HEK293T (cell line): Measurements from ENCODE around the gene NPTXR.

Experiments
- CTCF ChIA-PET: fragments of 350-600 bp; formaldehyde crosslinking; extraction: SDS; loops from one replicate; lab custom pipeline; 2021; ENCODE audit warnings: antibody characterized with exemption, inconsistent platforms; lab: Yijun Ruan, JAX
- POLR2A ChIA-PET: fragments of 350-600 bp; formaldehyde crosslinking; extraction: SDS; loops from one replicate; lab custom pipeline; 2020; ENCODE audit warnings: antibody characterized with exemption, inconsistent platforms; lab: Yijun Ruan, JAX
- DNase-seq: peaks from one replicate; pipeline ENCODE4 v3.0.0; 2012; ENCODE audit warnings: mixed read lengths; ENCODE audit errors: extremely low spot score
- ARNT ChIP-seq: fragments of 450-650 bp; IDR thresholded peaks from 2 replicates; pipeline ENCODE4 v1.6.1; 2017; ENCODE audit warnings: mild to moderate bottlenecking
- BHLHE40 ChIP-seq: fragments of 450-650 bp; IDR thresholded peaks from 2 replicates; pipeline ENCODE4 v1.6.1; 2016; ENCODE audit warnings: mild to moderate bottlenecking, moderate library complexity, borderline replicate concordance
- CTBP1 ChIP-seq: fragments of 450-650 bp; IDR thresholded peaks from 2 replicates; pipeline ENCODE4 v1.6.1; 2016; ENCODE audit warnings: borderline replicate concordance
- ELF4 ChIP-seq: fragments of 450-650 bp; IDR thresholded peaks from 2 replicates; pipeline ENCODE4 v1.6.1; 2017; ENCODE audit warnings: antibody characterized with exemption
- FOXA1 ChIP-seq: fragments of 450-650 bp; IDR thresholded peaks from 2 replicates; pipeline ENCODE4 v1.6.1; 2016; ENCODE audit warnings: mild to moderate bottlenecking
- FOXK2 ChIP-seq: fragments of 450-650 bp; IDR thresholded peaks from 2 replicates; pipeline ENCODE4 v1.6.1; 2016; ENCODE audit warnings: mild to moderate bottlenecking
- FOXM1 ChIP-seq: fragments of 450-650 bp; IDR thresholded peaks from 2 replicates; pipeline ENCODE4 v1.6.1; 2017; ENCODE audit warnings: mild to moderate bottlenecking, borderline replicate concordance
- HDGF ChIP-seq: fragments of 450-650 bp; IDR thresholded peaks from 2 replicates; pipeline ENCODE4 v1.6.1; 2017; ENCODE audit warnings: antibody characterized with exemption, borderline replicate concordance
- L3MBTL2 ChIP-seq: fragments of 450-650 bp; conservative IDR thresholded peaks from 2 replicates; pipeline ENCODE4 v1.6.1; 2016; ENCODE audit warnings: mild to moderate bottlenecking
- LEF1 ChIP-seq: fragments of 450-650 bp; IDR thresholded peaks from 2 replicates; pipeline ENCODE4 v1.6.1; 2017; ENCODE audit warnings: mild to moderate bottlenecking, borderline replicate concordance
- NFRKB ChIP-seq: fragments of 450-650 bp; IDR thresholded peaks from 2 replicates; pipeline ENCODE4 v1.6.1; 2016; ENCODE audit warnings: mild to moderate bottlenecking, moderate library complexity
- SP1 ChIP-seq: fragments of 450-650 bp; IDR thresholded peaks from 2 replicates; pipeline ENCODE4 v1.6.1; 2017
- SUZ12 ChIP-seq: fragments of 450-650 bp; IDR thresholded peaks from 2 replicates; pipeline ENCODE4 v1.6.1; 2016; ENCODE audit warnings: mild to moderate bottlenecking
- TARDBP ChIP-seq: fragments of 450-650 bp; IDR thresholded peaks from 2 replicates; pipeline ENCODE4 v1.6.1; 2016
- ZNF384 ChIP-seq: fragments of 450-650 bp; IDR thresholded peaks from 2 replicates; pipeline ENCODE4 v1.6.1; 2016
- TF ChIP-seq, protein P1 (sequence below): fragments of 450-650 bp; IDR thresholded peaks from 2 replicates; pipeline ENCODE4 v1.6.1; 2016

The NPTXR gene

DNA sequence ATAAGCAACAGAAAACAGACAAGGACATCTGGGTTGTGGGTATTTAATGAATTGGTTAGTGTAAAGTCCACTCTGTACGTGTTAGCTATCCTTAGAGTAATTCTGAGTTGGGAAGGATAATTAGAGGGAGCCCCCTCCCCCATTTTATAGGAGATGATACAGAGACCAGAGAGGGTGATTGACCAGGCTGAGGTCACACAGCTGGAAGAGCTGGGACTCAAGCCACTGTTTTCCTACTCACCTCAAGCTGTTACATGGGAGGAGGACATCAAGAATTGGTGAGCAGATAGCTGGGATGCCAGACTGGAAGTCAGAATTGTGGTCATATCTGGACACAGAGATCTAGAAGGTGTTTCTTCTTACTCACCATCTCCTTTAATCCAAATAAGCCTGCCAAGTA is 8.7 kb upstream of the NPTXR start:
- POLR2A ChIA-PET = interaction anchor here (1.5 to 1.8 kb wide), 2 partner anchors 8 to 9 kb away, joined by 4 to 9 read pairs; partner anchors contain the start of gene NPTXR

DNA sequence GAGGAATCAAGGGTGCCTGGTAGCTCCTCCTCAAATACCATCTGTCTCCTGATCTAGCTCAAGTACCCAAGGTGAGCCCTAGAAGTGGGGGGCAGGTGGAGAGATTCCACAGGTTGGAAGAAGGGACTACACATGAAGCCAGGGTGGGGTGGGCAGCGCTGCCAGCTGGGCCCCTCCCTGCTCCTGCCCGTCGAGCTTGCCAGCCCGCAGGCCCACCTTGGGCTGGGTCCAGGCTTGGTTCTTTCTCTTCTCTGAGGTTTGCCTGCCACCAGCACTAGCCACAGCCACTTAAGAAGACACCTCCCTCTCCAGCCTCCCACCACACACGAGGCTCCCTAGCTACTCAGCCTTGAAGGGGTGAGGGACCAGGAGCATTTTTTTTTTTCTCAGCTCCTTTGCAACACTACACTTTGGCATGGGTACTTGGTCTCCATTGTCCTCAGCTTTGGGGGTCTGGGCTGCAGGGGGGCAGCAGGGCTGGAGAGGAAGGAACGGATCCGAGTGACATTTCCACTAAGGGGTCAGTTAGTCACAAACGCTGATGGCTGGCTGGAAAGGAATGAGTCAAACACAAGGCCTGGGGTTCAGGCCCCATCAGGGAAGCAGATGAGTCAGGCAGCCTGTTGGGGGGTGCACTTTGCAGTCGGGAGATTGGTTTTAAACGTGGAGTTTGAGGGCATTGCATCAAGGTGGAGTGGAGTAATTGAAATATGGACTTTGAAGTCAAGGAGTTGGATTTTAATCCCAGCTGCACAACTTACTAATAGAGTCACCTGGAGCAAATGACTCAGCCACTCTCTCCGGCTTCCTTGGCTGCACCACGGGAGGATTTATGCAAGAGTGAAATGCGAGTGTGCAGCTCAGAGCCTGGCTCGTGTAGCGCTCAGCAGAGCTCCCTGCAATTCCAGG is 7.4 kb upstream of the NPTXR start:
- no peak for DNase-seq
- CTCF ChIA-PET = interaction anchor here (1.0 kb wide), 1 partner anchor 19 kb away, joined by 3 read pairs; no protein-coding TSS in a partner anchor
- TF ChIP-seq ARNT = no peak
- TF ChIP-seq FOXA1 = no peak
- no peak for TF ChIP-seq FOXM1
- no peak for TF ChIP-seq TARDBP
- no peak for TF ChIP-seq CTBP1
- TF ChIP-seq LEF1 = no peak
- TF ChIP-seq, protein P1, sequence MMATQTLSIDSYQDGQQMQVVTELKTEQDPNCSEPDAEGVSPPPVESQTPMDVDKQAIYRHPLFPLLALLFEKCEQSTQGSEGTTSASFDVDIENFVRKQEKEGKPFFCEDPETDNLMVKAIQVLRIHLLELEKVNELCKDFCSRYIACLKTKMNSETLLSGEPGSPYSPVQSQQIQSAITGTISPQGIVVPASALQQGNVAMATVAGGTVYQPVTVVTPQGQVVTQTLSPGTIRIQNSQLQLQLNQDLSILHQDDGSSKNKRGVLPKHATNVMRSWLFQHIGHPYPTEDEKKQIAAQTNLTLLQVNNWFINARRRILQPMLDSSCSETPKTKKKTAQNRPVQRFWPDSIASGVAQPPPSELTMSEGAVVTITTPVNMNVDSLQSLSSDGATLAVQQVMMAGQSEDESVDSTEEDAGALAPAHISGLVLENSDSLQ = no peak
- no peak for TF ChIP-seq L3MBTL2
- no peak for TF ChIP-seq NFRKB
- TF ChIP-seq ELF4 = no peak
- TF ChIP-seq BHLHE40 = no peak
- no peak for TF ChIP-seq FOXK2
- POLR2A ChIA-PET = interaction anchor here (0.9 kb wide), 1 partner anchor 82 kb away, joined by 3 read pairs; no protein-coding TSS in a partner anchor

More for the DNA sequence above, 8.7 kb upstream of the NPTXR start:
- no peak for TF ChIP-seq L3MBTL2
- TF ChIP-seq SP1 = no peak
- no peak for TF ChIP-seq FOXM1
- no peak for TF ChIP-seq ARNT
- CTCF ChIA-PET = interaction anchor here (1.3 kb wide), 1 partner anchor 86 kb away, joined by 4 read pairs; no protein-coding TSS in a partner anchor
- DNase-seq = no peak

GRCh38 chr22:38850399-38850798 is 6.6 kb upstream of the NPTXR start:
- CTCF ChIA-PET = no interaction called here
- TF ChIP-seq FOXM1 = no peak
- TF ChIP-seq CTBP1 = no peak
- TF ChIP-seq BHLHE40 = no peak
- no peak for TF ChIP-seq LEF1
- no peak for TF ChIP-seq FOXK2
- TF ChIP-seq NFRKB = no peak
- TF ChIP-seq FOXA1 = no peak
- TF ChIP-seq SUZ12 = no peak
- no peak for TF ChIP-seq ARNT
- TF ChIP-seq, protein P1 = no peak
- TF ChIP-seq HDGF = no peak
- TF ChIP-seq TARDBP = no peak
- TF ChIP-seq SP1 = no peak
- TF ChIP-seq ELF4 = no peak
- TF ChIP-seq L3MBTL2 = no peak

GRCh38 chr22:38849811-38850210 is 6.0 kb upstream of the NPTXR start:
- ChIA-PET POLR2A (interaction anchor here (0.6 kb wide), 1 partner anchor 55 kb away, joined by 3 read pairs; no protein-coding TSS in a partner anchor), CTCF (no interaction called here)
- DNase-seq = no peak
- TF ChIP-seq FOXM1 (no peak), SP1 (no peak), FOXK2 (no peak), ELF4 (no peak), ZNF384 (no peak), FOXA1 (no peak), TARDBP (no peak)
- TF ChIP-seq, protein P1 = no peak

More at GRCh38 chr22:38850399-38850798, 6.6 kb upstream of the NPTXR start:
- DNase-seq = no peak
- POLR2A ChIA-PET = no interaction called here

GRCh38 chr22:38846412-38846811 is 2.6 kb upstream of the NPTXR start:
- ChIA-PET CTCF (interaction anchor here (1.9 kb wide), 1 partner anchor 77 kb away, joined by 5 read pairs; no protein-coding TSS in a partner anchor), POLR2A (no interaction called here)
- TF ChIP-seq, protein P1 = no peak
- no peak for TF ChIP-seq BHLHE40
- TF ChIP-seq L3MBTL2 = no peak
- no peak for TF ChIP-seq FOXK2
- TF ChIP-seq TARDBP = no peak
- no peak for TF ChIP-seq ELF4
- no peak for TF ChIP-seq CTBP1
- DNase-seq = no peak
